Muscle of leg (tissue), 11 donors: Measurements from ENCODE around the gene ADAMTSL5. TPM values are rescaled to one million over a fixed set of nuclear protein-coding genes. Genes with fewer than 3 reads are reported as not detected.

Experiments
- DNase-seq: peaks from one replicate; pipeline ENCODE4 v3.0.0; 2013
- H3K27ac ChIP-seq: one replicate; pipeline ENCODE4 v1.5.1; 2013; ENCODE audit warnings: mild to moderate bottlenecking, low read length, control low read depth
- H3K27me3 ChIP-seq: one replicate; pipeline ENCODE4 v1.6.1; 2013; ENCODE audit warnings: low read length; ENCODE audit not compliant: control insufficient read depth, insufficient read depth
- H3K36me3 ChIP-seq: one replicate; pipeline ENCODE4 v1.6.1; 2013; ENCODE audit warnings: low read length; ENCODE audit not compliant: control insufficient read depth, insufficient read depth
- H3K4me1 ChIP-seq: one replicate; pipeline ENCODE4 v1.6.1; 2013; ENCODE audit warnings: low read length; ENCODE audit not compliant: control insufficient read depth, insufficient read depth
- H3K4me3 ChIP-seq: one replicate; pipeline ENCODE4 v1.5.1; 2013; ENCODE audit warnings: low read length, control low read depth
- H3K9me3 ChIP-seq: replicated peaks from 2 replicates; pipeline ENCODE4 v1.6.1; 2013; ENCODE audit warnings: low read depth, low read length; ENCODE audit not compliant: control insufficient read depth
- WGBS: methylation state at CpG from one replicate; pipeline ENCODE4 v1.1.5; 2013; ENCODE audit warnings: missing lambda C conversion rate; ENCODE audit not compliant: insufficient coverage; 5-methylcytosine and 5-hydroxymethylcytosine counted together
- polyA plus RNA-seq, 8 donors: library from polyadenylated mRNA; unstranded; fragments of 120-200 nt; gene quantifications; one replicate each; pipeline versions ENCODE4 v1.2.1 to v1.2.3, GENCODE V29; 2013; ENCODE audit warnings: inconsistent platforms in 1 of 8, low replicate concordance in 1 of 8; ENCODE audit not compliant: insufficient read length in 8 of 8, insufficient read depth in 1 of 8
- total RNA-seq: library from RNA; stranded (reverse); fragments of 120-200 nt; gene quantifications from one replicate; pipeline ENCODE4 v1.2.4, GENCODE V29; 2013

ADAMTSL5 gene
- total and polyA plus RNA-seq, 9 donors: 4.8 to 17.4 (median 10.1) TPM

GRCh38 chr19:1513499-1514294 lies 878 bp upstream of the ADAMTSL5 start:
- peak overlapping the region; percentile 20 for H3K27ac ChIP-seq

GRCh38 chr19:1511318-1512317 lies 1.2 kb downstream of the ADAMTSL5 start:
- H3K4me1 ChIP-seq: peaks cover 32% of the 10 kb centered on the region
- DNase-seq: no peak
- no peaks in the 10 kb centered on the region for H3K36me3 ChIP-seq
- peaks cover 43% of the 10 kb centered on the region for H3K27me3 ChIP-seq
- WGBS: 68% methylated on average over 8 of the region's 22 CpGs
- peaks cover 4% of the 10 kb centered on the region for H3K9me3 ChIP-seq
- H3K4me3 ChIP-seq: no peak overlapping the region
- no peak overlapping the region for H3K27ac ChIP-seq

More at GRCh38 chr19:1513499-1514294, 878 bp upstream of the ADAMTSL5 start:
- DNase-seq: peak; percentile 37
- peak overlapping the region; percentile 43 for H3K4me3 ChIP-seq
- peaks cover 51% of the 10 kb centered on the region for H3K27me3 ChIP-seq
- WGBS: 6% methylated on average over 32 of the region's 52 CpGs
- peaks cover 21% of the 10 kb centered on the region for H3K4me1 ChIP-seq
- peaks cover under 1% of the 10 kb centered on the region for H3K9me3 ChIP-seq
- H3K36me3 ChIP-seq: no peaks in the 10 kb centered on the region

GRCh38 chr19:1510807-1511206 lies 2.0 kb downstream of the ADAMTSL5 start:
- peaks cover 4% of the 10 kb centered on the region for H3K9me3 ChIP-seq
- peaks cover 4% of the 10 kb centered on the region for H3K36me3 ChIP-seq
- no peak overlapping the region for H3K27ac ChIP-seq
- WGBS: 20% methylated on average over 2 of the region's 9 CpGs
- DNase-seq: no peak
- H3K4me1 ChIP-seq: peaks cover 32% of the 10 kb centered on the region
- H3K4me3 ChIP-seq: no peak overlapping the region
- peaks cover 45% of the 10 kb centered on the region for H3K27me3 ChIP-seq

GRCh38 chr19:1510442-1510806 lies 2.4 kb downstream of the ADAMTSL5 start:
- Histone ChIP-seq H3K9me3 (peaks cover 4% of the 10 kb centered on the region), H3K27ac (no peak overlapping the region), H3K36me3 (peaks cover 6% of the 10 kb centered on the region), H3K27me3 (peaks cover 48% of the 10 kb centered on the region), H3K4me1 (peaks cover 32% of the 10 kb centered on the region), H3K4me3 (no peak overlapping the region)
- no peak for DNase-seq
- WGBS: 9% methylated on average over 17 of the region's 25 CpGs

GRCh38 chr19:1509602-1510441 lies 3.0 kb downstream of the ADAMTSL5 start:
- Histone ChIP-seq H3K4me1 (peaks cover 32% of the 10 kb centered on the region), H3K4me3 (no peak overlapping the region), H3K36me3 (peaks cover 6% of the 10 kb centered on the region), H3K27me3 (peaks cover 45% of the 10 kb centered on the region), H3K9me3 (peaks cover 4% of the 10 kb centered on the region), H3K27ac (no peak overlapping the region)
- DNase-seq: no peak
- 77% methylated on average over 7 of the region's 11 CpGs for WGBS

GRCh38 chr19:1508507-1508856 lies 4.3 kb downstream of the ADAMTSL5 start:
- Histone ChIP-seq H3K27ac (no peak overlapping the region), H3K9me3 (peaks cover 4% of the 10 kb centered on the region), H3K27me3 (peaks cover 45% of the 10 kb centered on the region), H3K36me3 (peaks cover 6% of the 10 kb centered on the region), H3K4me1 (peaks cover 32% of the 10 kb centered on the region), H3K4me3 (peak overlapping the region; percentile 10)
- WGBS: 0% methylated on average over 1 of the region's 12 CpGs
- no peak for DNase-seq

GRCh38 chr19:1507763-1508506 lies 4.9 kb downstream of the ADAMTSL5 start:
- under 1% methylated on average over 37 of the region's 46 CpGs for WGBS
- peak; percentile 98 for DNase-seq
- peaks cover 4% of the 10 kb centered on the region for H3K9me3 ChIP-seq
- H3K4me3 ChIP-seq: peak overlapping the region; percentile 44
- H3K27ac ChIP-seq: peak overlapping the region; percentile 87
- H3K27me3 ChIP-seq: peaks cover 48% of the 10 kb centered on the region
- peaks cover 37% of the 10 kb centered on the region for H3K4me1 ChIP-seq
- H3K36me3 ChIP-seq: peaks cover 6% of the 10 kb centered on the region

- Histone ChIP-seq H3K4me3 (no peak overlapping the region), H3K4me1 (peaks cover 35% of the 10 kb centered on the region), H3K36me3 (peaks cover 6% of the 10 kb centered on the region), H3K27ac (peak overlapping the region; percentile 87), H3K27me3 (peaks cover 49% of the 10 kb centered on the region), H3K9me3 (peaks cover 4% of the 10 kb centered on the region)
- 51% methylated on average over 17 of the region's 23 CpGs for WGBS
- DNase-seq: no peak
Observed at GRCh38 chr19:1507192-1507660, 5.6 kb downstream of the ADAMTSL5 start.
